HG03432 (cell line): ENCODE results near the gene OLFML2A.

Experiments
- ATAC-seq: cut with Tn5 transposase; IDR thresholded peaks from one replicate; pipeline ENCODE4 v1.9.1; 2021; ENCODE audit warnings: mild to moderate bottlenecking, moderate library complexity; ENCODE audit not compliant: unreplicated experiment

The OLFML2A gene

DNA sequence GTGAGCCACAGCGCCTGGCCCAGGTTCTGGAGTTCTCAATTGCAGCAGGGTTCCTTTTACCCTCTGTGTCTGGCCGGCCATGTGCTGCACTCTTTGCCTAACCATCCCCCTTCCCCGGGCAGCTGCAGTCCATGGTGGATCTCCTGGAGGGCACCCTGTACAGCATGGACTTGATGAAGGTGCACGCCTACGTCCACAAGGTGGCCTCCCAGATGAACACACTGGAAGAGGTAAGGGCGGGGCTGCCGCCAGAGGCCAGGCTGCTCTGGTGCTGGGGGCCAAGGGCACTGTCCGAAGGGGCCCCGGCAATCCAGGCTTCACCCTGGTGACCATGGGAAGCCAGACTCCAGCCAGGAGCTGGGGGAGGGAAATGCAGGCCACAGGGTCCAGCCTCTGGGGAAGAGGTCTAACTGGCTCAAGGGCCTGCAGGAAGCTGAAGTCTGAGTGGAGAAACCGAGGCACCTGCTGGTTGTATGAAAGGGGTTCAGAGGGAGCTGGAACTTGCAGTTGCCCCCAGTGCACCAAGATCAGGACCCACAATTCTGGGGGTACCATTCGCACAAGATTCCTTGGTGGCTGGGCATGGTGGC lies 18.1 kb downstream of the OLFML2A start:
- no peak for ATAC-seq

DNA sequence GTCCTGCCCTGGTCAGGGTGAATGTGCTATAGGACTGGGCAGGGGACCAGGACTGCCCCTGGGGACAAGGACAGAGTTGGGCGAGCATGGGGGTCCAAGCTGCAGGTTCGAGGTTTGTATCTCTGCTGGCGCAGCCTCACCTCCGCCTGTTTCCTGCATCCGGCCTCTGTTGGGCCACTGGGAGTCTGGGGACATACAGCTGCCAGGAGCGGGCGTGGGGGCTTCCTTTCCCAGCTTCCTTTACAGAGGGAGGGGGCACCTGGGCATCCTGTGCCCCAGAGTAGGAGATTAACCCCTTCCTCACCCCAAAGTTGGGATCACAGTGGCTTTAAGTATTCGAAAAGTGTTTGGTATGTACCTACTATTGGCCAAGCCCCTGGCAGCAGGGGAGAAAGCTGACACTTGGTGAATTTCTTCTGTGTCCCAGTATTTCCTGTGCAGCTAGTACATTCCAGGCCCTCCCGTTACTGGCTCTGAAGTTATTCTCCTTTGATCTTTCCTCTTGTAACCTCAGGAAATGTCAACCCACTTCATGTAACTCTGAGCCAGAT lies 19.0 kb downstream of the OLFML2A start:
- ATAC-seq = no peak

DNA sequence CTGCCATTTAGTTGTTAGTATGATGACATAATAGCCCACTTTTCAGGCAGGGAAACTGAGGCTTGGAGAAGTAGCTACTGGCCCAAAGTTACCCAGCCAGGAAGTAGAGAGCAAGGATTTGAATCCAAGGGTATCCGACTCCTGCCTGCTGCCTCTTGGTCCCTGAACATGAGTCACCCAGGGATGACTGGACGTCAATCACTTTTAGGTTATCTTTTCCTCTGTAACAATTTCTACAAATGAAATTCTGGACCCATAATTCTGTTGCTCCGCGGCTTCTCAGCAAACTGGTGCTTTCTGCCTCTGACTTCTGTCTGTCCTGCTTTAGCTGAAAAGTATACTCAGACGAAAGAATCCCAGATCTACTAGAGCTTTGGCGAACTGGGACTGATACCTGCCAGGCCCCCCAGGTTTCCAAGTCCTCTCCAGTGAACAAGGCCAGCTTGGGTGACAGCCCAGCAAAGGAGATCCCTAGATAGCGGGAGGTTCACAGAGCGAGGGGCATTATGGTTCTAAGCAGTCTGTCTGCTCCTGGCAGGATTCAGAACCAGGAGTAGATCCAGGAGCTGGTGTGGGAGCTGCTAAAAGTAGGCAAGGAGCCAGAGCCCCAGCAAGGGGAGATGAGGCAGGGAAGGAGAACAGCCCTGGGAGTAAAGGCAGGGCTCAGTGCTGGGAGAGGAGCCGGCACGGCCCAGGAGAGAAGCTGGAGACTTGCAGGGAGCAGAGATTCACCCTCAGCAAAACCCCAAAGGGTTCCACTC lies 20.6 kb downstream of the OLFML2A start:
- ATAC-seq = no peak

DNA sequence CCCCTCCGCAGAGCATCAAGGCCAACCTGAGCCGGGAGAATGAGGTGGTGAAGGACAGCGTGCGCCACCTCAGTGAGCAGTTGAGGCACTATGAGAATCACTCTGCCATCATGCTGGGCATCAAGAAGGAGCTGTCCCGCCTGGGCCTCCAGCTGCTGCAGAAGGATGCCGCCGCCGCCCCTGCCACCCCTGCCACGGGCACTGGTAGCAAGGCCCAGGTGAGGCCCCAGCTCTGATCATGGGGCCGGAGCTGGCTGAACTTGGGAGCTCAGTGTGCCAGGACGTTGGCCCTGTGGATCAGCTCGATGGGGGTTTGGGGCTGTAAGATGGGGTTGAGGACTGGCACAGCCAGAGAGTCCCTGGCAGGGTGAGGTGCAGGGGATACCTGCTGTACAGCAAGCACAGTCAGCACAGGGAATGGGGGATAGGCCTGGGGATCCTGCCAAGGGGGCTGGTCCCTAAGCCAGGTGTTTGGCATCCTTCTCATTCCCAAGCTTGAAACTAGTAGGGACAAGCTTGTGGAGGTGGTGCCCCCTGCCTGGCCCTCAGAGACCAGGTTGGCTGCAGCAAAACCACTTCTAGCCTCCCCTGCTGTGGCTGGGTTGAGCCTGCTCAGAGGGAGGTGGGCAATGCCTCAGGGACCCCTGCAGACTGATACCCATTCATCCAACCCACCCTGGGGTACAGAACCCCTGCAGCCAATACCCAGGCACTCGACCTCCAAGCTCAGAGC lies 22.5 kb downstream of the OLFML2A start:
- no peak for ATAC-seq

DNA sequence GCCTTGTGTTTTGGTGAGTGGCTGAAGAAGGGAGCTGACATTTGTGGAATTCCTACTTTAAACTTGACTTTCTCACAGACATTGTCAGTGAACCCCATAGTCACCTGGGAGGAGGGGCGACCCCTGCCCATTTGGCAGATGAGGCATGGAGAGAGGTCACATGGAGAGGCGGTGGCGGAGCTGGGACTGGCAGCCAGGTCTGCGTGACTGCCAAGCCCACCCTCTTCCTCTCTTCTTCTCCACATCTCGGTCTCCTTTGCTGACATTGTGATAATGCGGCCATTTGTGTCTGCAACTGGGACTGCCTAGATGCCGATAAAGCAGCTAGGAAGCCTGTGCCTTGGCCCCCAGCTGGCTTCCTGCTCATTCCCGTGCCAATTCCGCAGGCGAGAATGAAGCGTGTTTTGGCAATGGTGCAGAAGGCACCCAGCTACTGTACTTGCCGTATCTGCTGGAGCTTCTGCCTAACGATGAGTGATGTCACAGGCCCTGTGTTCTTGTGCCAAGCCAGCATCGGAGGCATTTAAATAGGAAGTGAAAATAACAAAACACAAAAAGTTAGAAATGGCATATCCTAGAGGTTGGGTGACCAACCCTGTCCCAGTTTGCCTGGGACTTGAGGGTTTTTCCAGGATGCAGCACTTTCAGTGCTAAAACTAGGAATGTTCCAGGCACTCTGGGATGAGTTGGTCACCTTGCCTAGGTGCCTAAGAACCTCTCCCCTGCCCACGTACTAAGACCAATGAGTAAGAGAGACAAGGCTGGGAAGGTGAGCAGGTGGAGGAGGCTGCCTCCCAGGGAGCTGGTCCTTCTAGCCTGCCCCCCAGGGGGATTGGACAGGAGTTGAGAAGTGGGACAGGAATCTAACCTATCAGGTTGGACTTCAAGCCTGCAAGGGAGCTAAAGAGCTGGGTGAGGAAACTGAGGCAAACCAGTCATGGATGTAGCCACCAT lies 23.6 kb downstream of the OLFML2A start:
- peak; percentile 67 for ATAC-seq

DNA sequence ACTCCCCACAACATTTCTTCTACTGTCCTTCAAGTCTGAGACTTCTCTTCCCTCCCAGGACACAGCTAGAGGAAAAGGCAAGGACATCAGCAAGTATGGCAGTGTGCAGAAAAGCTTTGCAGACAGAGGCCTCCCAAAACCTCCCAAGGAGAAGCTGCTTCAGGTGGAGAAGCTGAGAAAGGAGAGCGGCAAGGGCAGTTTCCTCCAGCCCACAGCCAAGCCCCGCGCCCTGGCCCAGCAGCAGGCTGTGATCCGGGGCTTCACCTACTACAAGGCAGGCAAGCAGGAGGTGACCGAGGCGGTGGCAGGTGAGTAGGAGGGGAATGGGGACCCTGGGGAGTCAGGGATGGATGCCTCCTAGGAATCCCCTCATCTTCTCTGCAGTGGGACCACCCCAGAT lies 24.4 kb downstream of the OLFML2A start:
- no peak for ATAC-seq

DNA sequence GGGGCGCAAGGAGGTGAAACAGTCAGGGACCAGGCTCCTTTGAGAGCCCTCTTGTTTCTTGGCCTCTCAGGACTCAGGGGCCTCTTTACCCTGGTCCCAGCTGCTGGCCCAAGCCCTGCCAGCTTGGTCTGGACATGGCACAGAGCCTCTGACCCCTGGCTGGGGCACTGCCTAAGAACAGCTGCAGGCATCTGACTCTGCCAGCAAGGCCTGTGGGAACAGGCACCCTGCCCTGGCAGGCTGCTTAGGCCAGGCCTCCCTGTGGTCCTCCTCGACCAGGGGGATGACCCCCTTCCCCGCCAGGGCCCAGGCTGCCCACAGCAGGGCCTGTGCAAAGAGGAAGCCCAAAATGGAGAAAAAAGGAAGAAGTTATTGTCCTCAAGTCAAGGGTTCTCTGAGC lies 25.5 kb downstream of the OLFML2A start:
- no peak for ATAC-seq

DNA sequence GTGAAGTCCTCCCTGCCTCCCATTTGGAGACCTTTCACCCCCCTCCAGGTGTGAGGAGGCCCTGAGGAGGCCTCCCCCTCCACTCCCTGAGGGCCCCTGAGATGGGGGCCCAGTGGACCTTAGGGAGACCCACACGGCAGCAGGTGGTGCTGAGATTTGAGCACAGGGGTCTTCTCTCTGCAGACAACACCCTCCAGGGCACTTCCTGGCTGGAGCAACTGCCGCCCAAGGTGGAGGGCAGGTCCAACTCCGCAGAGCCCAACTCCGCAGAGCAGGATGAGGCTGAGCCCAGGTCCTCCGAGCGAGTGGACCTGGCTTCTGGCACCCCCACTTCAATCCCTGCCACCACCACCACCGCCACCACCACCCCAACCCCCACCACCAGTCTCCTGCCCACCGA lies 27.0 kb downstream of the OLFML2A start:
- no peak for ATAC-seq

DNA sequence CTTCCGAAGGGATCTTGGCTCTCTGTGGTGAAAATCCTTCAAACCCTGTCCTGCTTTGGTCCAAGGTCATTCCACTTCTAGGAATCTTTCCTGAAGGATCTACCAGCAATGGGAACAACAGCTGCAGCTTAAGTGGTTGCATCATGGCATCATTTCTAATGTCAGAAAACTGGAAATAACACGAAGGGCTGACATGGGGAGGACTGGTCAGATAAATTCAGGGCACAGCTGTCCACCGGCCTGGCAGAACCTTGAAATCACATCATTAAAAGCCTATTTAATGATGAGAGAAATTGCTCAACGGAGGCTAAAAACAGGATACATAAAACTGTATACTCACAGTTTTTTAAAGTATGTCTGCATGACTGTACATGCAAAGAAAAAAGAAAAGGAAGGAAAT lies 28.3 kb downstream of the OLFML2A start:
- ATAC-seq = no peak

DNA sequence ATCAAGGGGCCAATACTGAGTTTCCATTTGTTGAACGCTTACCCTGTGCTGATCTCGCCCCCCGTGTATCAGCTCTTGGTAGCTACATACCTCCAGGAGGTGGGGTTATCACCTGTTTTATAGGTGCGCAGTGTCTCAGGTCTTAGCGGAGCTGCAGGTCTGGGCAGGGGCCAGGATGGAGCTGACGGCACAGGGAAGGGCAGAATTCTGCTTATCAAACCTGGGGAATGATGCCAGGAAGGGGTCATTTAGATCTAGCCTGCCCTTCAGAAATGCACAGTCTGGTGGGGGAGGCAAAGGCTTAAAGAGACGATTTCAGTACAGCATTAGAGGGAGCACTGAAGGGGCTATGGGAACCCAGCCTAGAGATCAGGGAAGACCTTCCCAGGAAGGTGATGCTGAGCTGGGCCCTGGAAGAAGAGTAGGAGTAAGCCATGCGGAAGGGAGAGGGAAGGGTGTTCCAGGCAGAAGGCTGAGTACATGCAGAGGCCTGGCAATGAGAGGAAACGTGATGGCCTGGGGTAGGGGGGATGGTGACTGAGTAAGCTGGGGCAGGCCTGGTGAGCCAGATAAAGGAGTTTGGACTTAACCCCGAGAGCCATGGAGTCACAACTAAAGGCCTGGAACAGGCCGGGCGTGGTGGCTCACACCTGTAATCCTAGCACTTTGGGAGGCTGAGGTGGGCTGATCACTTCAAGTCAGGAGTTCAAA lies 31.5 kb downstream of the OLFML2A start:
- no peak for ATAC-seq

DNA sequence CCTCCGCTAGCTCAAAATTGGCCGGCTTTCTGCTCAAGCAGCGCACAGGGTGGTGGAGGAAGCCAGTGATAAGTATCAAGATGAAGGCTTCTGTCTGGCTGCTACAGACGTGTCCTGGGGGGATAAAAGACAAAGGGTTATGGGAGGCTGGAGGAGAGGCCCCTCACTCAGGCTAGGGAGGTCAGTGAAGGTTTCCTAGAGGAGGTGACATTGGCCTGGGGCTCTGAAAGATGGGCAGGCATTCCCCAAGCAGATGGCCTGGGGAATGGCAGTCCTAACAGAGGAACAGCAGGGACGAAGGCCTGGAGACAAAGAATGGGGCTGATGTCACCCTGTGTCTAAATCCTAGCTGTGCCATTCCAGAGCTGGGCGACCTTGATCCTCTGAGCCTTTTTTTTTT lies 32.3 kb downstream of the OLFML2A start:
- no peak for ATAC-seq

DNA sequence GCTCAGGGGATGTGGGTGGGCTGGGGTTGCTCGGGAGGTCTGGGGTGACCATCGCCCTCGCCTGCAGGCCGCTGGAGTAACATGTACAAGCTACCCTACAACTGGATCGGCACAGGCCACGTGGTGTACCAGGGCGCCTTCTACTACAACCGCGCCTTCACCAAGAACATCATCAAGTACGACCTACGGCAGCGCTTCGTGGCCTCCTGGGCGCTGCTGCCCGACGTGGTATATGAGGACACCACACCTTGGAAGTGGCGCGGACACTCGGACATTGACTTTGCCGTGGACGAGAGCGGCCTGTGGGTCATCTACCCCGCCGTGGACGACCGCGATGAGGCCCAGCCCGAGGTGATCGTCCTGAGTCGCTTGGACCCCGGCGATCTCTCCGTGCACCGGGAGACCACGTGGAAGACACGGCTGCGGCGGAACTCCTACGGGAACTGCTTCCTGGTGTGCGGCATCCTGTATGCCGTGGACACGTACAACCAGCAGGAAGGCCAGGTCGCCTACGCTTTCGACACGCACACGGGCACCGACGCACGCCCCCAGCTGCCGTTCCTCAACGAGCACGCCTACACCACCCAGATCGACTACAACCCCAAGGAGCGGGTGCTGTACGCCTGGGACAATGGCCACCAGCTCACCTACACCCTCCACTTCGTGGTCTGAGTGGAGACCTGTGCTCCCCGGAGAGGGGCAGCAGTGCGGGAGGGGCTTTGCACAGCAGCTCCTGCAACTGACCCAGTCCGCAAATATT lies 33.0 kb downstream of the OLFML2A start:
- no peak for ATAC-seq

DNA sequence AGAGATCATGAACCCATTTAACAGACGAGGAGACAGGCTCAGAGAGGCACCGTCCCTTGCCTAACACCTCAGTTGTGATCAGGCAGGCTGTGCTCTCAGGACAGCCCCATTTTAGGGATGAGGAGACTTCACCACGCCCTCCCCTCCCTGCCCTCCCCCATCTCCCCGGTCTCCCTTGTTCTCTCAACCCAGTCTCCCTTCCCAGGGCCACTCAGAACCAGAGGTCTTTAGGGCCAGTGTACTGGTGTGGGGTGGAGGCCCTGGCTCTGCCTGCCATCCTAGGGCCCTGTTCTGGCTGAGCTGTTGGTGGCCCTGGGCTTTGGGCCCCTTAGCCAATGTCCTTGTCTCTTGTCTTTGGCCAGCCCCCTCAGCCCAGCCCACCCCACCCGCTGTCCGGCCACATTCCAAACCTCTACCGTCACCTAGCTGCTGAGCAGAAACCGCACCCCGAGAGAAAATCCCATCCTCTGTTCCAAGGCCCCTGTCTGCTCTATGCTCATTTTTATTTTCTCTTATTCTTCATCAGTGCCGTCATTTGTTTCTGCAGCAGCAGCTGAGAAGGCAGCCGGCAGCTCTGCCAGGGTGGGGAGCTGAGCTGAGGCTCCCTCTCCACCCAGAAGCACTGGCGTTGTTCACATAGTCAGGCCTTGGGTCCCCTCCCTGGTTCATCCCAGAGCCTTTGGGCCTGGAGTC lies 33.9 kb downstream of the OLFML2A start:
- no peak for ATAC-seq

DNA sequence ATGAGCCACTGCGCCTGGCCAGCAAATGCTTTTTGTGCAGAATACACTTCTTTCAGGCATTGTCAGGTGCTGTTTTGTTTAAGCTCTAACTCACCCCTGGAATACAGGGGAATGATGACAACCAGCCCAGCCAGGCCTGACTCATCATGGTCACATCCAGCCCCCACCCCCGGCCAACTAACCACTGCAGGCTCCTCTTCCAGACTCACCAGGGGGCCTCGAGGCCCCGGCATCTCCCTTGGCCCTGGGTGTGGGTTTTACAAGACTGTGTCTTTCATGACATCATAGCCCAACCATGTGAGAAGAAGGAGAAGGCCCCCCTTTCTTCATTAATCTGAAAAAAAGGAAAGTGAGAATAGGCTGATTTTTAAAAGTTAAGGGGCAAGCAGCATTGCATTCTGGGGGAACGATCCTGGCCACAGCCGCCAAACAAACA lies 35.5 kb downstream of the OLFML2A start:
- ATAC-seq = no peak

DNA sequence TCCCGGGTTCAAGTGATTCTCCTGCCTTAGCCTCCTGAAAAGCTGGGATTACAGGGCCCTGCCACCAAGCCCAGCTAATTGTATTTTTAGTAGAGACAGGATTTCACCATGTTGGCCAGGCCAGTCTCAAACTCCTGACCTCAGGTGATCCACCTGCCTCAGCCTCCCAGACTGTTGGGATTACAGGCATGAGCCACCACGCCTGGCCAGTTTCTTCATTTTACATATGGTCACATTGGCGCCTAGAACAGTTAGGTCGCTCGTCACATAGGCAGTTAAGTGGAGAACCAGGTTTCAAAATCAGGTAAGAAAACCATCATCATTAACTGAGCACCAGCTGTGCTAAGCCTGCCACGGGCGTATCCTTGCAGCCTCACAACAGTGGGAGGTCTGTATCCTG lies 36.1 kb downstream of the OLFML2A start:
- ATAC-seq = no peak

DNA sequence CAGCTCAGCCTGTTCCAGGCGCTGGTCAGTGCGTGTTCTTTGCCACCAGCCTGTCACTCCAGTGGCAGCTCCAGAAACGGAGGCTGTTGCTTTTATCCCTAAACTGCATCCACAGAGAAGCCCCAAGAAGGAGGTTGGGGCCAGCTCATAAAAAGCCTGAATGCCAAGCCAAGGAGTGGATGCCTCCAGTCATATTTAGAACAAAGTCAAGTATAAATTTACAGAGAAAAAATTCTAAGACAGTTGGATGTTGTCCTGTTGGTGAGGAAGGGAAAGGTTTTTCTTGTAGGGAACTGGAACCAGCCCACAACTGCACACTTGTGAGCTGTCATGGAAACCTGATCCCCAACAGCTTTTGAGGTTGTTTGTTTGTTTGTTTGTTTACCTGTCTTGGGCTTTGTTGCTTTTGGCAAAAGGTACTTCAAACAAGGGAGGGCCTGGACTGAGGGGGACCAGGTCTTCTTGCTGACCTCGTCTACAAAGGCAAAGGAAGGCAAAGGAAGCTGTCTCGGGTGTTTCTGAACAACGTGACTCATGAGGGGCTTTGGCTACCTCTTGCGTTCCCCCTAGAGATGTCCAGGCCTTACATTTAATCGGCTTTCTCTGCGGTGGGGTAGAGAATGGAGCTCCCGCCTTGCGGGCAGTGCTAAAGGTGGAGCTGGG lies 36.7 kb downstream of the OLFML2A start:
- no peak for ATAC-seq

DNA sequence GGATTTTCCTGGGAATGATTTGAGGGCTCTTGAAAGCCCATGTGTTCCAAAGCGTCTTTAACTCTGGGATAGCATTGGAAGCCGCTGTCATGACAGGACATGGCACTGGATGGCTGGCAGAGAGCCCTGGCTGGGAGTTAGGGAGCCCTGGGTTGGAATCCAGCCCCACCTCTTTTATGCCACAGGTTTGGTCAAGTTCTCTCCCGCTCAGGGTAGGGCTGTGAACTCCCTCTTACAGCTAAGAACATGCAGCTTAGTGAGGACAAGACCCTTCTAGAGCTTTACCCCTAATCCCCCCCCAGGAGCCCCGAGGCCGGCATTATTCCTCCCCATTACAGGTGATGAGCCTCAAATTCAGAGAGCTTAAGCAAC lies 37.2 kb downstream of the OLFML2A start:
- ATAC-seq = no peak

DNA sequence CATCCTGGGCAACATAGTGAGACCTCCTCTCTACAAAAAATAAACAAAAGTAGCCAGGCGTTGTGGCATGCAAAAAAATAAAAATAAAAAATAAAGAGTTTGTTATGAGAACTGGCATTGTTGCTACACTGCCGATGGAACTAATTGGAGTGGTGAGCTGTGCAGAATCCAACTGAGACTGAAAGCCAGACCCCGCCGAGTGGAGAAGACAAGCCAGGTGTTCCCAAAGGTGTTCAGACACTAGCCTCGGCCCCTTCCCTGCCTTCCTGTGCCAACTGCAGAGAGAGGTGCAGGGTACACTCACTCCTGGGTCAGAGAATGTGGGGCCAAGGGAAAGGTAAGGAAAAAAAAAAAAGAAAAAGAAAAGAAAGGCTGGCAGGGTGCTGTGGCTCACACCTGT lies 38.7 kb downstream of the OLFML2A start:
- ATAC-seq = no peak
